ENCODE measurements around the gene TTC7B. TPM values are rescaled to one million over a fixed set of nuclear protein-coding genes. Genes with fewer than 3 reads are reported as not detected.

The TTC7B gene
- total RNA-seq, 1 experiment from 2014 or later, result 14.6 TPM

DNA sequence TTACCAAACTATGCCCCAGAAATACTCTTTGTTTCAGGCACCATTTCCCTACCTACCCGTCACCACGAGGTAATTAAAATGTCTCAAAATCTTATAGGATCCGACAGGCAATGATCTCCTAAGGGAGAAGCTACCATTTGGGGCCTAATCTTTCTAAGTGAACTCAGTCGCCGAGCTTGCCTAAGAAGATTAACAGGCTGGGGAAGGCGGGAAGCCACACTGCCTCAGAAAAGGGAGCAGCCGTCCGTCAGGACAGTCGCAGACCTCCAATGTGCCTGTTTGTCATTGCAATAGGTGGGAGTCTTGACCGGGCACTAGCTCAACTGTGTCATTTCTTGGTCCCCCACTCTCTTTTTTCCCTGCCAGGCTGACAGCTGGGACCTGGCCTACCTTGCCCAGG is 4.6 kb downstream of the TTC7B start:
- no peak for DNase-seq (ENCODE audit: low read depth)
- in situ Hi-C loops (cut with HindIII; ENCODE audit: low pct_unique_long_range_greater_than_20kb, low sequenced_read_pairs), result no loop called here

DNA sequence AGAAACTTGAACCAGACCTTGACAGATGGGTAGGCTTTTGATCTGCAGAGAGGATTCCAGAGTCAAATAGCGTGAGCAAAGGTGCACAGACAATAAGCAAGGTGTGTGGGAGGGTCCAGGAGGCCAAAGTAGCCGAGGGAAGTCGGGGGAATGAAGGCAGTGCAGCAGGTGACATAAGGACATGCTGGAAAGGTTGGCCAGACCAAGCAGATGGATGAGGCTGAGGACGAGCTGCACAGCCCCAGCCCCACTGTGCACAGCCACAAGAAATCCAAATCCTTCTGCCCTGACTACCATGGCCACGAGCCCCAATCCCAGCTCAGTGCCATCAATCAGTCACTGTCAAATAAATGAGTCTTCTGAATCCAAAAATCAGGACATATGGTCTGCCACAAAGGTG is 5.4 kb downstream of the TTC7B start:
- no peak for DNase-seq (ENCODE audit: low read depth)

DNA sequence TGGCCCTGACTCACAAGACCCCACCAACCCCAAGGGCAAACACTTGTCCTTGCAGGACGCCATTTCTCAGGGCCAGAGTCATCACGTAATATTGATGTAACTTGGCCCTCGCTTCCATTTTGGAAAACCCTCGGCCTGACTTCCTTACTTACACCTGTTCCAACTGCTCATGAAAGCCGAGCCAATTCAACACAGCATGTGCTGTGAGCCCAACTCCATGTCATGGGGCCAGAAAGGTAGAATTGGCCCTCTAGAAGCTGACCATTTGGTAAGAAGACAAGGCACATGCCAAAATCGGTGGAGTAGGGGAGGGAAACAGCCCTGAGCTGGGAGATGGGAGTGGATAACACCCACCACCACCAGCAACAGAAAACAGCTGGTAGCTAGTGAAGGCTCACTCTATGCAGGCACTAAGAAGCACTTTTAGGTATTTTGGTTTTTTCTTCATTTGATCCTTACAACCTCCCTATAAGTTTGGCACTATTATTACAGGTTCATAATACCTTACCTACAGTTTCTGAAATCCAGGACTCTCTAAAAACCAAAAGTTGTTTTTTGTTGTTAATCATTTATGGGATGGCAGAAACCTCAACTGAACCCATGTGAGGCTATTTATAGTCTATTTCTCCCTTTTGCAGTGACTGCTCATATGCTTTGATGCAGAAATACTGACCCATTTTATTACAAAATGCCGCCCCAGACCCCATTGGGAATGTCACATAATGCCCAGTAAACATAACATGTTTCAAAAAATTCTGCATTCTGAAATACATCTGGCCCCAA is 6.5 kb downstream of the TTC7B start:
- no peak for DNase-seq (ENCODE audit: low read depth)
- in situ Hi-C loops (cut with HindIII; ENCODE audit: low pct_unique_long_range_greater_than_20kb, low sequenced_read_pairs), result no loop called here

More for the DNA sequence above, 5.4 kb downstream of the TTC7B start:
- in situ Hi-C loops (cut with HindIII; ENCODE audit: low pct_unique_long_range_greater_than_20kb, low sequenced_read_pairs), result no loop called here

DNA sequence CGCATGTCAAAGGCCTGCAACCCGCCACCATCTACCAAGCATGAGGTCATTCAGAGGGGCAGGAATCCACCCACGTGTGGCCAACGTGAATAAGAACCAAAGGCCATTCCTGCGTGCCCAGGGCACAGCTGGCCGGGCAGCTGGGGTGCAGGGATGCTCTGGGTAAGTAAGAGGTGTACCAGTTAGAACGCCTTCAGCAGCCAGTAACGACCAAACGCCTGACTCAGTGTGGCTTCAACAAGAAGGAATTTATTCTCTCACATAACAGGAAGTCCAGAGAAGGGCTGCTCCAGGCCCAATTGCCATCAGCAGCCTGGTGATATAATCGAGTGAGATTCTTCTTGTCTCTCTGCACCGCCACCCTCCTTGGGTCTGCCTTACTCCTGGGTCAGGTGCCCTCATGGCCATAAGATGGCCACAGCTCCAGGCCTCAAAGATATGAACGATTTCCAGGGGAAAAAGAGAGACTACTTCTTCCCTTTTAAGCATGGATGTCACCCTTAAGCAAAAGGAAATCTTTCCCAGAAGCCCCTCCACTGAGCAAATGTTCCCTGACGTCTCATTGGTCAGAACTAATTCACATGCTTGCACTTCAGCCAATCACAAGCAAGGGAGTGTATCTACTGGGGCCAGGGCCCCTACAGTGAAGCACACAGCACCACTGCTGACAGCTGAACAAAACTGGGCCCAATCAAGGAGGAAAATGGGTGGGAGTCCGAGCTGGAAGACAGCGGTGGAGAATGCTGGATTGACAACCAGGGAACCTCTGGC is 7.3 kb downstream of the TTC7B start:
- no peak for DNase-seq (ENCODE audit: low read depth)

DNA sequence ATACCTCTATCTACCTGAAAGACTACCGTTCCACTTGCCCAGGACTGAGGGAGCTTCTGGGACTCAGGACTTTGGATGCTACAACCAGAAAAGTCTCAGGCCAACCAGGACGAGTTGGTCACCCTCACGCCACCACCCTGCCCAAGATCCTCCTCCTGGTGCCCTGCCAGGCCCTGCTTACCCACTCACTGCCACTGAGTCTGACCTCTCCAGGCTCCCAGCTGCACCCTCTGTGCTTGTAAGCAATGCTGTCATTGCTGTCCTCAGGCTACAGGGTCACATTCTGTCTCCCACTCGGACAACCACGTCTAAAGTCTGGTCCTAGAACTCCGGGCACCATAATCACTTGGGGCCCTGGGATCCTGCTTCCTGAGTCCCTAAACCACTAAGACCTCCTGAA is 9.2 kb downstream of the TTC7B start:
- in situ Hi-C loops (cut with HindIII; ENCODE audit: low pct_unique_long_range_greater_than_20kb, low sequenced_read_pairs), result no loop called here
- no peak for DNase-seq (ENCODE audit: low read depth)

More for the DNA sequence above, 7.3 kb downstream of the TTC7B start:
- in situ Hi-C loops (cut with HindIII; ENCODE audit: low pct_unique_long_range_greater_than_20kb, low sequenced_read_pairs), result no loop called here

DNA sequence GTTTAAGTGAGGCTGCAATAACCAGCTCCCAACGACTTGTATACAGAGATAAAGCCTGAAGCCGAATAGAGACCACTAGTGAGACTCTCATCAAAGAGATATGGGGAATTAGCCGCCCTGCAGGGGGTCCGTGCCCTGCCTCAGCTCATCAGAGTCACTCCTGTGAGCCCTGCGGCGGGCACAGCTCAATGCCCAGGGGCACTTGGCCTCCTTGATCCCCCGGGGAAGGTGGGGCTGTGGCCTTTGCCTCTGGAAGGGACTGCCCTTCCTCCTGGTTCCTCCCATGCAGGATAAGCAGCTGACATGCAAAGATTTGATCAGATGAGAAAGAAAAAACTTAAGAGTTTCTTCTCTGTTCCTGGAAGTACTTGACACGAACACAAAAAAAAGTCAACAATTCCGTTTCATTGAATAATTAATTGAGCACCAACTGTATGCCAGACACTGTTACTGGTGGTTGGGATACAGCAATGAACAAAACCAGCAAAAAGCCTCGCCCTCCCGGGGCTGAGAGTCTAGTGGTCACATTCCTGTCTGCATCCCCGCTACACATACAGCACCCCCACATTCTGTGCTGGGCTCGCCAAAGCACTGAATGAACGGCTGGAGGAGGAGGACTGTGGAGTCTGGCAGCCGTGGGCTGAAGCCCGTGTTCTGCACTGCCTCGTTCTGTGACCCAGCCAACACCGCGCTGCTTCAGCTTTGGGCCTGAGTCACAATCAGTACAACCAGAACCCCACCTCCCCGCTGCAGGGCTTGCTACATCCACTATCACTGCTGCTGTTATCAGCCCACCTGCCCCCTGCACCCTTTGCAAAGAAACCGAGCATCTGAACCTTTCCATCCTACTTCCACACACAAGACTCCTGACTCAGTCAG is 10.3 kb downstream of the TTC7B start:
- in situ Hi-C loops (cut with HindIII; ENCODE audit: low pct_unique_long_range_greater_than_20kb, low sequenced_read_pairs), result no loop called here

DNA sequence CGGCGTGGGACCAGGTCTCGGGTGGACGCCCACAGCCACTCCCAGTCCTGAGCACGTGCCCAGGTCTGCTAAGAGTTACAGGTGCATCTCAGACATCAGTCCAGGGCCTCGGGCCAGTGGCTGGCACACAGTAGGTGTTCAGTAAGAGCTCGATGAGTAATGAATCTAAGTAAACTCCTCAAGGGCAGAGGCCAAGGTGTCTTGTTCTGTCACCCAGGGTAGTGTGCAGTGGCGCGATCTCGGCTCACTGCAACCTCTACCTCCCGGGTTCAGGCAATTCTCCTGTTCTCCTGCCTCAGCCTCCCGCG is 11.2 kb downstream of the TTC7B start:
- in situ Hi-C loops (cut with HindIII; ENCODE audit: low pct_unique_long_range_greater_than_20kb, low sequenced_read_pairs), result no loop called here

More for the DNA sequence above, 10.3 kb downstream of the TTC7B start:
- no peak for DNase-seq (ENCODE audit: low read depth)

DNA sequence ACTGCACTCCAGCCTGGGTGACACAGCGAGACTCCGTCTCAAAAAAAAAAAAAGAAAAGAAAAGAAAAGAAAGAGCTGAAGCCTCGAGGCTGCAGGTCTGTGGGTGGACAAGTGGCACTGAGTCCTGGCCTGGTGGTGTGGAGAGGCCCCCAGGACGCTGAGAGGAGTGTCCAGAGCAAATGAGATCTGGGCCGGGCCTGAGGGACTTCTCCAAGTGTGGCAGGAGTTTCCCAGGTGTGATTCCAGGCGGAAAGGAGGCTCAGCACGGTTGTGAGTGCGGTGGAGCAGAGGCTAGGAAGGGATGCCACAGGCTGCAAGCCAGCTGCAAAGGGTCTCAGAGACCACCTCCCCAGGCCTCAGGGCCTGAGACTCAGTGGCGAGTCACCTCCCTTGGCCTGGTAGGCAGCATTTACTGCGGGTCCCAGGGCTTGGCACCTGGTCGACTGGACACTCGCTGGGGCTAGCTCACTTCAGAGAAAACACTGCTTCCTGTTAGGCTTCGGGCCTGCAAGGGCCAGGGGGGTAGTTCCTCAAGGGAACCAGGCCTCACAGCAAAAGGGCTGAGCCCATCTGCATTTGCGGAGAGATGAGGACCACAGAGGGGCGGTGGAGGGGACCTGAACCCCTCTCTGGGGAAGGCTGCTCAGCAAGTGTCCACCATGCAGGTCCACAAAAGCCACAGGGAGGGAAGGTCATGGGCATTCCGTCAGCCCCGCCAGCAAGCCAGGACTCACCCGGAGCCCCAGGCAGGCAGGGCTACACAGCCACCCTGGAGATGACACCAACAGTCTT is 11.7 kb downstream of the TTC7B start:
- DNase-seq (ENCODE audit: low read depth), result no peak
- in situ Hi-C loops (cut with HindIII; ENCODE audit: low pct_unique_long_range_greater_than_20kb, low sequenced_read_pairs), result no loop called here

More for the DNA sequence above, 11.2 kb downstream of the TTC7B start:
- DNase-seq (ENCODE audit: low read depth), result no peak

DNA sequence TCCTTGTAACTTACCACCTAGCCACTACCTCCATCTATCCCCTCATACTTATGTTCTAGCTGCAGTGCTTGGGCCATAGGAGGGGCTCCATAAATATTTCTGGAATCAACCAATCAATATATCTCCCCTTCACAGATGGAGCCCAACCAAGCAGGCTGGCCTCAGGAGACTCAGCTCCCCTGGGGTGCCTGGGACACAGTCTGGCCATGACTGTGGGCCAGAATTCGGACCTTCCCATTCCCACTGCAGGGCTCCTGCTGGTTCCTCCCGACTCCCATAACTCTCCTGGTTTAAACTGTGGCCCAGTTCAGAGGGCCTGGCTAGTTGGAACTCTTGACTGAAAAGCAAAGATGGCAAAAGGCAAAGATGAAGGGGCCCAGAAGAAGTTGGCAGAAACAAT is 13.0 kb downstream of the TTC7B start:
- DNase-seq (ENCODE audit: low read depth), result no peak

DNA sequence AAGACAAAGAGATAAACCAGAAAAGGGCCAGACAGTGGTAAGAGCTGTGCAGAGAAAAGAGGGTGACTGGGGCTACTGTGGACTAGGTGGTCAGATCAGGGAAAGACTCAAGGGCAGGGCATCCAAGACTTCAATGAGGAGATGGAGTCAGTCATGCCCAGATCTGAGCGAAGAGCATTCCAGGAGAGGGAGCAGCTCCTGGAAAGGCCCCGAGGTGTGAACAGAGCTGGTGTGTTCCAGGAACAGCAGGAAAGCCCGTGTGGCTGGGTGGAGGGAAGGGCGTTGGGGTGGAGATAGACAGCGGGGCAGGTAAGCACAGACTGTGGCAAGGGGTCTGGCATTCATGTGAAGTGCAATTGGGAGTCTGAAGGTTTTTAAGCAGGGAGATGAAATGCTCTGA is 16.8 kb downstream of the TTC7B start:
- DNase-seq (ENCODE audit: low read depth), result no peak
- in situ Hi-C loops (cut with HindIII; ENCODE audit: low pct_unique_long_range_greater_than_20kb, low sequenced_read_pairs), result no loop called here

More for the DNA sequence above, 13.0 kb downstream of the TTC7B start:
- in situ Hi-C loops (cut with HindIII; ENCODE audit: low pct_unique_long_range_greater_than_20kb, low sequenced_read_pairs), result no loop called here

DNA sequence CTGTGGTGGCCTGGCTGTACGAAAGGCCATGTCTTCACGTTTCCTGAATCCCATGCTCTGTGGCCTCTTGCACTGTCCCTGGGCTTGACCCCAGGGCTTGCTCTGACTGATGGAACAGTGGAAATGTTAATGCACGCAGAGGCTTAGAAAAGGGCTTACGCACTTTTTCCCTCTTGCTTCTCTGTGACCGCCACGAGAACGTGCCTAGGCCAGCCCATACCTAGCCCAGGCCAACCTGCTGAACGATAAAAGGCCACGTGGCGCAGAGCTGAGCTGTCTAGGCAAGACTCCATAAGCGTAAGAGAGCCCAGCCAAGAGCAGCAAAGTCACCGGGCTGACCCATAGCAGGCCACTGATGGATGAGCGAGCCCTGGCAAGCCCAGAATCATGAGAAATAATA is 18.3 kb downstream of the TTC7B start:
- in situ Hi-C loops (cut with HindIII; ENCODE audit: low pct_unique_long_range_greater_than_20kb, low sequenced_read_pairs), result no loop called here
- no peak for DNase-seq (ENCODE audit: low read depth)

DNA sequence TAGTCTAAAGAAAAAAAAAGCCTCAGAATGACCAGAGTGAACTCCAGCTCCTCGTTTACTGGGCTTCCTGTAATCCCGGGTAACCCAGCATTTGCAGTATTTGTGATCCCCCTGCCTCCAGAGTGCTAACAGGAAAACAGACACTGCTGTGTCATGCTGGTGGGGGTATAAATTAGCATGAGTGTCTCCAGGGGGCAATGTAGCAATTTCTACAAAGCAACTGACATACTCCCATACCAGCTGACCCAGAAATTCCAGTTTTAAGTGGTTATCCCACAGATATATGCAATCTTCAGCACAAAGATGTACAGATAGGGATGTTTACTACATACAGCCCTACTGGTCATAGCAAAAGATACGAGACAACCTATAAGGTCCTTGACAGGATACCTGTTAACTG is 18.8 kb downstream of the TTC7B start:
- DNase-seq (ENCODE audit: low read depth), result no peak
- in situ Hi-C loops (cut with HindIII; ENCODE audit: low pct_unique_long_range_greater_than_20kb, low sequenced_read_pairs), result no loop called here

DNA sequence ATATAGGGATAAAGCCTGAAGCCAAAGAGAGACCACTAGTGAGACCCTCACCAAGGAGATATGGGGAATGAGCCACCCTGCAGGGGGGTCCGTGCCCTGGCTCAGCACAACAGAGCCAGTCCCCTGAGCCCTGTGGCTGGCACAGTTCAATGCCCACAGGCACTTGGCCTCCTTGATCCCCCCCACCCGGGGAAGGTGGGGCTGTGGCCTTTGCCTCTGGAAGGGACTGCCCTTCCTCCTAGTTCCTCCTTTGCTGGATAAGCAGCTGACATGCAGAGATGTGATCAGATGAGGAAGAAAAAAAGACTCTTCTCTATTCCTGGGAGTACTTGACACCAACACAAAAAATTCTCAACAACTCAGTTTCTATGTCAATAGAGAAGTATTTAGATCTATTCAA is 19.9 kb downstream of the TTC7B start:
- peak; percentile 25 for DNase-seq (ENCODE audit: low read depth)
- in situ Hi-C loops (cut with HindIII; ENCODE audit: low pct_unique_long_range_greater_than_20kb, low sequenced_read_pairs), result no loop called here

DNA sequence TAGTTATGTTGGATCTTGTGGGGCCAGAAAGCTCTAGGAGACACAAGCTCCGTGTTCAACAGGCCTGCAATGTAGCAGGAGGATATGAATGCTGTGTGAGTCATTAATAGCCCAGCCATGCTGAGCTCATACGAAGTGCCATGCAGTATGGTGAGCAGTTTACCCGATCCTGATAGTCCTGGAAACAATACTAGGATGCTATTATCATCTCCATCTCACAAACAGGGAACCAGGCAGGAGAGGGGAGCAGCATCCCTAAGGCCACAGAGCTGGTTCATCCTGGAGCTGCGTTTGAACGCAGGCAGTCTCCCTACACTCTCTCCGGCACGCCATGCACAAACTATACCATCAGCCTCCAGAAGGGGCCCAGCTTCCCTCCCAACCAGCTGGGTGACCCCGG is 20.5 kb downstream of the TTC7B start:
- in situ Hi-C loops (cut with HindIII; ENCODE audit: low pct_unique_long_range_greater_than_20kb, low sequenced_read_pairs), result no loop called here

DNA sequence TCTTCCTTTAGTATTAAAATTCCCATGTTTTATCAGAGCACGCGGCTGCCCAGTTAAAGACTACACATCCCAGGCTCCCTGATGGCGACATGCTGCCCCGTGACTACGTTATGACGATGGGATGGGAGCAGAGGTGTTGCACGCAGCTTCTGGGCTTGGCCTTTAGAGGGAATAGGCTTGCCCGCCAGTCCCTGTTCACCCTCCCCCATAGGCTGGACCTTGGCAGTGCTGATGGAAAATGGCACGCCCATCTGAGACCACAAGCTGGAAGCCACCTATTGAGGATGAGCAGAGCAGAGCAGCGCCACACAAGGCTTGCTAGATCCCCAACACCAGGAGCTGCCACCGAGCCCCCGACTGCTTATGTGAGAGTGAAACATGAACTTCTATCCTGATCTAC is 24.7 kb downstream of the TTC7B start:
- in situ Hi-C loops (cut with HindIII; ENCODE audit: low pct_unique_long_range_greater_than_20kb, low sequenced_read_pairs), result no loop called here
- DNase-seq (ENCODE audit: low read depth), result no peak

More for the DNA sequence above, 20.5 kb downstream of the TTC7B start:
- DNase-seq (ENCODE audit: low read depth), result peak; percentile 33

DNA sequence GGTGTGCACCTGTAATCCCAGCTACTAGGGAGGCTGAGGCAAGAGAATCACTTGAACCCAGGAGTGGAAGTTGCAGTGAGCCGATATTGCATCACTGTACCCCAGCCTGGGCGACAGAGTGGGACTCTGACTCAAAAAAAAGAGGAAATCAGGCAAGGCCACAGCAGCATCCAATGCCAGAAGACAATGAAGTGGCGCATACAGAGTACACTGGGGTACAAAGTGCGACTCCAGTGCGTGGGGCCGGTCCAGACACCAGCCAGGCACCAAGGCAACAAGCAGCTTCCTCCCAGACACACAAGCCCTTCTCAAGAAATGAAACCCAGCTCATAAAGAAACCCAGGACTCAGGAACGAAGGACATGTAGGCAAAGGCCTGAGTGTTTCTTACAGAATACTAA is 28.2 kb downstream of the TTC7B start:
- in situ Hi-C loops (cut with HindIII; ENCODE audit: low pct_unique_long_range_greater_than_20kb, low sequenced_read_pairs), result no loop called here
- no peak for DNase-seq (ENCODE audit: low read depth)

DNA sequence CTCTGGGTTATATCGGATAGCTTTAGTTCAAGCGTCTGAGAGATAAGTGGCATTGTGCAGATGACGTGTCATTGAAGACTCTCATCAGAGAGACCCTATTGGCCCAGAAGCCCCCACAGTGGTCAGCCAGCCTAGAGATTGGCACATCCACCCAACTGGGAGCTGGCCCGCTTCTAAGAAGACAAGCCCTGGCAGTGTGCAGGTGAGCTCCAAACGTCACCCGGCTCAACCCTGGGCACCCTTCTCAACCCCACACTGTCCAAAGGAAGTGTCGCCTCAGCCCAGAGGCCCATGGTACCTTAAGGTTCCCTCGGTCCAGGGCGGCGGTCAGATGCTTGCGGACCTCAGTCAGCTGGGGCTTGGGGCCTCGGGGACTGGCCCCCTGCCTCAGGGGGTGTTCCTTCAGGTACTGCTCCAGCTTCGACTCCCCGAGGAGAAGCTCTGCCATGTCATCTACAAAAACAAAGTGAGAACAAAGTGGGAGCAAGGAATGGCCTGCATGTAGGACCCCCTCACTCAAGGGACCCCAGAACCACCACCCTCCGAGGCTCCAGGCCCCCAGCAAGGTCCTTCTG is 30.3 kb downstream of the TTC7B start:
- DNase-seq (ENCODE audit: low read depth), result no peak
- in situ Hi-C loops (cut with HindIII; ENCODE audit: low pct_unique_long_range_greater_than_20kb, low sequenced_read_pairs), result no loop called here

DNA sequence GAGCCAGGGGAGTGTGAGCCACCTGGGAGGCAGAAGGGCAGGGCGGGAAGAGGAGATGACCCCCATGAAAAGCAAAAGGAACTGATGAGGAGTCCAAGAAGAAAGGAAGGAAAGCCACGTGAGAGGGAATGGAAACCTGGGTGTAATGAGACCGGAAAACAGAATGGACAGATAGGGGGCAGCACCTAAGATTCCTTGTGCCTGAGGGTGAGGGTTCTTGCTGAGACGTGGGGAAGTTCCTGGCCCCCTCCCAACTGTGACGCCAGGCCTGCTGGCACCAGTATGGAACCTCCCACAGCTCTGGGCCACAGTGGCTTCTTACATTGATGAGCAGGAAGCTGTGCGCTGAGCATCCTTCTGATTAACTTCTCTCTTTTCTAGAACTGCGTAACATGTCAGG is 30.8 kb downstream of the TTC7B start:
- no peak for DNase-seq (ENCODE audit: low read depth)
- in situ Hi-C loops (cut with HindIII; ENCODE audit: low pct_unique_long_range_greater_than_20kb, low sequenced_read_pairs), result no loop called here

Measured in Caki2 (cell line).